Heart right ventricle (tissue), 16 donors: Measurements from ENCODE around the gene RET. TPM values are rescaled to one million over a fixed set of nuclear protein-coding genes. Genes with fewer than 3 reads are reported as not detected.

Source experiments
- ATAC-seq, 8 donors: fragments of 200-7000 bp; cut with Tn5 transposase; one replicate each; pipeline ENCODE4 v1.9.1; 2020; ENCODE audit warnings: mild to moderate bottlenecking in 8 of 8, moderate library complexity in 8 of 8, moderate number of reproducible peaks in 1 of 8
- DNase-seq, 2 donors: peaks; one replicate each; pipeline ENCODE4 v3.0.0-alpha.2; 2020
- H3K27ac ChIP-seq, 10 donors: fragments of 200-600 bp; sonication (generic) in 2 of 10; one replicate each; pipeline versions ENCODE4 v1.5.0 to v1.8.0; 2020 to 2022; ENCODE audit warnings: mild to moderate bottlenecking in 3 of 10
- H3K27me3 ChIP-seq, 7 donors: fragments of 200-600 bp; one replicate each; pipeline ENCODE4 v1.8.0; 2021 to 2022; ENCODE audit warnings: mild to moderate bottlenecking in 2 of 7
- H3K36me3 ChIP-seq, 9 donors: fragments of 200-600 bp; sonication (generic) in 1 of 9; one replicate each; pipeline versions ENCODE4 v1.5.0 to v1.8.0; 2020 to 2022; ENCODE audit warnings: mild to moderate bottlenecking in 2 of 9
- H3K4me1 ChIP-seq, 9 donors: fragments of 200-600 bp; sonication (generic) in 1 of 9; one replicate each; pipeline versions ENCODE4 v1.5.0 to v1.8.0; 2020 to 2022; ENCODE audit warnings: mild to moderate bottlenecking in 4 of 9
- H3K4me3 ChIP-seq, 10 donors: fragments of 200-600 bp; sonication (generic) in 2 of 10; one replicate each; pipeline versions ENCODE4 v1.5.0 to v1.8.0; 2020 to 2022; ENCODE audit warnings: mild to moderate bottlenecking in 7 of 10, moderate library complexity in 2 of 10
- H3K9me3 ChIP-seq, 11 donors: fragments of 200-600 bp in 10 of 11; sonication (generic) in 2 of 11; one replicate each; pipeline versions ENCODE4 v1.5.0 to v1.8.0; 2013 to 2022; ENCODE audit warnings: mild to moderate bottlenecking in 2 of 11, control low read depth in 1 of 11, moderate library complexity in 1 of 11
- WGBS, 2 donors: extraction: QIAGEN DNeasy Blood & Tissue Kit; methylation state at CpG; one replicate each; pipeline ENCODE4 v1.1.7; 2013; ENCODE audit warnings: inconsistent platforms in 1 of 2; 5-methylcytosine and 5-hydroxymethylcytosine counted together
- intact Hi-C, 10 donors: fragments of 100-400 bp; cut with DNase I; formaldehyde crosslinking; loops; one replicate each; pipeline versions ENCODE4 v1.11.1 to v1.14.2; 2022
- polyA plus RNA-seq, 2 donors: library from polyadenylated mRNA; stranded (reverse); fragments of 200-250 nt; gene quantifications; one replicate each; pipeline ENCODE4 v1.2.3, GENCODE V29; 2013
- total RNA-seq, 10 donors: library from RNA; stranded (reverse); fragmentation: NEBNext Ultra II Directional in 3 of 10; extraction: Animal tissue kit (Norgen Biotek cat#: 25700) in 3 of 10; gene quantifications; one replicate each; pipeline versions ENCODE4 v1.2.1 to v1.2.4, GENCODE V29; 2021 to 2023
- TF ChIP-seq, protein P1 (sequence below), 9 donors: fragments of 200-600 bp; sonication (generic) in 2 of 9; IDR thresholded peaks; one replicate each; pipeline versions ENCODE4 v1.5.0 to v1.8.0; 2021 to 2022; ENCODE audit warnings: antibody characterized with exemption in 9 of 9, mild to moderate bottlenecking in 5 of 9, moderate library complexity in 1 of 9
- donor health status: Arrhythmogenic right ventricular cardiomyopathy.
- donor health status: ischemic (EF 13 %, LVEDD 7.1; RV severe dilation, severe dysfunction).
- donor health status: healthy with polysubstance abuse.
- donor health status: DM: no; HTN: yes; CAD: no.
- donor health status: DM: no; HTN: no; CAD: no.
- donor health status: ischemic (EF 25% LVEDD 6.9; RV normal size, moderate dysfunction).
- donor health status: ischemic (EF 25% LVEDD 5.7; RV mildly dilated, moderate dysfunction).
- donor health status: healthy.
- donor health status: DM: yes; HTN: yes; CAD: no.
- donor health status: Ischemic cardiomyopathy.
- donor health status: ischemic (EF 35%, LVEDD 5.7; RV mildly dilated, moderate dysfunction).
- donor health status: nonischemic (EF 11% LVEDD 7.7; RV severe dilation, severe dysfunction).
- donor health status: DM: yes; HTN: yes; CAD: no.
- donor health status: PGD.
- donor health status: ischemic (EF 29% LVEDD 5.4; RV normal size, mild dysfunction).
- donor health status: nonischemic (EF 23%, LVEDD 6.1; RV moderate dilation, normal function).

Gene RET
- total and polyA plus RNA-seq, 12 donors, result 0.38 to 2.6 (median 1.2) TPM

DNA sequence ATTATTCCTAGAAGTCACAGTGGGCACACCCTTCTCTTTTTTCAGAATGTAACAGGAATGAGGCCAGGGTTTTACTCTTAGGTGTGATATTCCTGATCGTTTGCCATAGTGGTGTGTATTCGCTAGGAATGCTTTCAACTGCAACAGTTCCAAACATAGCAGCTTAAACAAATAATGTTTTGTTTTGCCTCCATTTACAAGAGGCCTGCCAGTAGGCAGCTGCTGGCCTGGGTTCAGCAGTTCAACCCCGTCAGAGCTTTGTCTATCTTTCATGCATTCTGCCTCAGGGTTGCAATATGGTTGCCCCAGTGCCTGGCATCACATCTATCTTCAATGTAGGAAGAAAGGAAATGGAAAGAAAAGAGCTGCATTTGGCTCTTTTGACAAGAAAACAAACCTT lies 21.7 kb upstream of the RET start:
- WGBS, 2 donors, result 72 to 80% methylated on average over 3 of the region's 3 CpGs
- H3K27ac ChIP-seq, result no peak overlapping the region
- no peak overlapping the region for H3K4me3 ChIP-seq
- no peaks in the 10 kb centered on the region for H3K36me3 ChIP-seq
- no peak for DNase-seq
- TF ChIP-seq, protein P1, sequence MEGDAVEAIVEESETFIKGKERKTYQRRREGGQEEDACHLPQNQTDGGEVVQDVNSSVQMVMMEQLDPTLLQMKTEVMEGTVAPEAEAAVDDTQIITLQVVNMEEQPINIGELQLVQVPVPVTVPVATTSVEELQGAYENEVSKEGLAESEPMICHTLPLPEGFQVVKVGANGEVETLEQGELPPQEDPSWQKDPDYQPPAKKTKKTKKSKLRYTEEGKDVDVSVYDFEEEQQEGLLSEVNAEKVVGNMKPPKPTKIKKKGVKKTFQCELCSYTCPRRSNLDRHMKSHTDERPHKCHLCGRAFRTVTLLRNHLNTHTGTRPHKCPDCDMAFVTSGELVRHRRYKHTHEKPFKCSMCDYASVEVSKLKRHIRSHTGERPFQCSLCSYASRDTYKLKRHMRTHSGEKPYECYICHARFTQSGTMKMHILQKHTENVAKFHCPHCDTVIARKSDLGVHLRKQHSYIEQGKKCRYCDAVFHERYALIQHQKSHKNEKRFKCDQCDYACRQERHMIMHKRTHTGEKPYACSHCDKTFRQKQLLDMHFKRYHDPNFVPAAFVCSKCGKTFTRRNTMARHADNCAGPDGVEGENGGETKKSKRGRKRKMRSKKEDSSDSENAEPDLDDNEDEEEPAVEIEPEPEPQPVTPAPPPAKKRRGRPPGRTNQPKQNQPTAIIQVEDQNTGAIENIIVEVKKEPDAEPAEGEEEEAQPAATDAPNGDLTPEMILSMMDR (IDR thresholded peaks at IDR 0.05), result no peak
- H3K4me1 ChIP-seq, result peaks cover 0 to 12% (median 0%) of the 10 kb centered on the region in 9 donors
- no peak for ATAC-seq
- peaks cover 0 to 19% (median 9%) of the 10 kb centered on the region in 7 donors for H3K27me3 ChIP-seq
- peaks cover 0 to 4% (median 0%) of the 10 kb centered on the region in 11 donors for H3K9me3 ChIP-seq
- intact Hi-C loops, result no loop called here

DNA sequence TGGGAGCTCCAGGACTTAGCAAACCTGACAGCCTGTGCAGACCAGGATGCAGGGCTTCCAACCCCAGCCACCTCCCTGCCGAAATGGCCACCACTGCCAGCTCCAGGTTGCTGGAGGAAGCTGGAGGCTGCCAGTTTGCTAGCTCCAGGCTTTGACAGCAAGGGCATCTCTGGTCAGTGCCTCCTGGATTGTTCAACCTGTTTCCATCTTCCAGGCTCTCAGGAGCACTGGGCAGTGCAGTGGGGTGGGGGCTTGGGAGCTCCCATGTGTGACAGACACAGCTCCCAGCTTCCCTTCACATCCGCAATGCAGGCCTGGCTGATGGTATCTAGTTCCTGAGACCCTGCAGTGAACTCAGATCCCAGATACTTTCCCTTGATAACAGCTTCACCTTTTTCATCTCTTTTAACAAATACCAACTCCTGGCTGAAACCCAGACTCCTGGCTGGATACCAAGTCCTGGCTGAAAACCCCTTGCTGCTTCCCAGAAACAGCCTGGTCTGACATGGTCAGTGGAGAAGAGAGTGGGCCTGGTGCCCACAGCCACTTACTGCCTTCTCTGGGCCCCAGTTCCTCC lies 20.8 kb upstream of the RET start:
- Histone ChIP-seq H3K4me1 (peaks cover 0 to 16% (median 0%) of the 10 kb centered on the region in 9 donors), H3K4me3 (no peak overlapping the region), H3K9me3 (peaks cover 0 to 4% (median 0%) of the 10 kb centered on the region in 11 donors), H3K27ac (no peak overlapping the region), H3K36me3 (no peaks in the 10 kb centered on the region), H3K27me3 (peaks cover 0 to 19% (median 9%) of the 10 kb centered on the region in 7 donors)
- WGBS, 2 donors, result 65 to 69% methylated on average over 2 of the region's 2 CpGs
- TF ChIP-seq, protein P1 (IDR thresholded peaks at IDR 0.05), result no peak
- intact Hi-C loops, result no loop called here
- ATAC-seq (no peak), DNase-seq (no peak)

DNA sequence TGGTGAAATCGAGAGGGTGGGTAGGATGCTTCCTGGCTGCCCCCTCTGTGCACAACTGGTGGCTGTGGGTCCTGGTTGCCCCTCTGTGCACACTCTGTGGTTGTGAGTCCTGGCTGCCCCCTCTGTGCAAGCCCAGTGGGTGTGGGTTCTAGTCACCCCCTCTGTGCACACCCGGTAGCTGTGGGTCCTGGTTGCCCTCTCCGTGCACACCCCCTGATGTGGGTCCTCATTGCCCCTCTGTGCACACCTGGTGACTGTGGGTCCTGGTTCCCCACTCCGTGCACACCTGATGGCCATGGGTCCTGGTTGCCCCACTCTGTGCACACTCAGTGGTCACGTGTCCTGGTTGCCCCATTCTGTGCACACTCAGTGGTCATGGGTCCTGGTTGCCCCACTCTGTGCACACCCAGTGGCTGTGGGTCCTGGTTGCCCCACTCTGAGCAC lies 20.3 kb upstream of the RET start:
- H3K27ac ChIP-seq, result no peak overlapping the region
- DNase-seq, result no peak
- peaks cover 0 to 4% (median 0%) of the 10 kb centered on the region in 11 donors for H3K9me3 ChIP-seq
- peaks cover 0 to 24% (median 6%) of the 10 kb centered on the region in 7 donors for H3K27me3 ChIP-seq
- 76 to 83% methylated on average over 5 of the region's 5 CpGs for WGBS, 2 donors
- ATAC-seq, result no peak
- intact Hi-C loops, result no loop called here
- no peaks in the 10 kb centered on the region for H3K36me3 ChIP-seq
- H3K4me3 ChIP-seq, result no peak overlapping the region
- TF ChIP-seq, protein P1 (IDR thresholded peaks at IDR 0.05), result no peak
- H3K4me1 ChIP-seq, result peaks cover 0 to 16% (median 0%) of the 10 kb centered on the region in 9 donors

DNA sequence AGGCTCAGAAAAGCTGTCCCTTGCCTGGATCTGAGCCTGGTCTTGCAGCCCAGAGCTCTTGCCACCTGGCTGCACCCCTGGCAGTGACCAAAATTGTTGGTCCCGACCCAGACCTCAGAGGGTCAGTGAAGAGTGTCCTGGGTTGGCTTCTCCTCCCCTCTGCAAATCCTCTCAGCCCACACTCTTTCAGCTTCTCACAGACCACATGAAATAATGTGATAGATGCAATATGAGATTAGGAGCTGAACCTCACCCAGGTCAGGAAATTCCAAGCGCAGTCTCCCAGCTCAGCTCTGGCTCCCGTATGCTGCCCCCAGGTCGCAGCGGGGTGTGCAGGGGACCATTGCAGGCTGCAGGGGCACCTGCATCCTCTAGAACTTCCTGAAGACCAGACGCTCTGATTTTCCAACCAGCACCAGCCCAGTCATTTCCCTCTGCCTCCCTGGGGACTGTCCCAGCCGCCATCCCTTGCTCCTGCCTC lies 19.6 kb upstream of the RET start:
- Histone ChIP-seq H3K4me1 (peaks cover 0 to 16% (median 0%) of the 10 kb centered on the region in 9 donors), H3K4me3 (no peak overlapping the region), H3K27me3 (peaks cover 0 to 19% (median 6%) of the 10 kb centered on the region in 7 donors), H3K27ac (no peak overlapping the region), H3K36me3 (no peaks in the 10 kb centered on the region), H3K9me3 (peaks cover 0 to 4% (median 0%) of the 10 kb centered on the region in 11 donors)
- intact Hi-C loops, result no loop called here
- DNase-seq, result no peak
- 41 to 69% methylated on average over 7 of the region's 7 CpGs for WGBS, 2 donors
- TF ChIP-seq, protein P1 (IDR thresholded peaks at IDR 0.05), result no peak
- ATAC-seq, result no peak
